HUDEP-2 (cell line): ENCODE results near the gene EPHB2.

ENCODE experiments used
- DNase-seq, 76 experiments: peaks; one replicate each; lab custom pipeline; 2025; ENCODE audit not compliant: unreplicated experiment in 76 of 76; lab: John Stamatoyannopoulos, UW

The EPHB2 gene

GRCh38 chr1:22795366-22795714 lies 84.7 kb downstream of the EPHB2 start:
- no peak for DNase-seq

DNA sequence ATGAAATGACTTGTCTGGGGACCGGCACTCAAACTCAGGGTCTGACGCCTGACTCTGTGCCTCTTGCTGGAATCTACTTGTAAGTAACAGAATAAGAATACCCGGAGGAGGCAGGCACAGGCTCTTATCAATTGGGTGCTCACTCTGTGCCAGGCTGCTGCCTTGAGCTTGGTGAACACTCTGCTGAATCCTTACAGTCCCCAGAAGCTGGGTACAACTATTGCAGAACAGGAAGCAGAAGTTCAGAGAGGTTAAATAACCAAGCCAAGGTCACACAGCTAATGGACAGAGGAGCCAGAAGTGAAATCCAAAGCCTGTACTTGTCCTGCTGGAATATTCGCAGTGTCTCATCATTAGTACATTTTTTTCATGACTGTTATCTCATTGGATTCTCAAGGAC lies 86.0 kb downstream of the EPHB2 start:
- no peak for DNase-seq

GRCh38 chr1:22798083-22798482 lies 87.4 kb downstream of the EPHB2 start:
- DNase-seq, result no peak

DNA sequence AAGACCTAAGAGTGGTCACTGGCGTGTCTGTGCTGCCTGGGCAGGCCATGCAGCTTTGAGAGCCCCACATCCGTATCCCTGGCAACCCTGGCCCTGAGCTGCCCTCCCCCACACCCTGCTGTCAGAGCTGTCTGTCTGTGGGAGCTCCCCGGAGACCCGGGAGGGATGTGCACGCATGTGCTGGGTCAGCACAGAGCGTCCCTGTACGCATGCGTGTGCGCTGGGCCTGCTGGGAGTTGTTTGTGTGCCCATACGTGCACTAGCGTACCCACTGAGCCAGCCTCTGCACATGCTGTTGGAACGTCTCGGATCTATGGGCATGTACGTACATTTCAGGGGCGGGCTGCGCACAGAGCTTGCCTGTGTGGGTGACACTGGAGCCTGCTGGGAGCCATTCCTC lies 89.3 kb downstream of the EPHB2 start:
- DNase-seq, result no peak

DNA sequence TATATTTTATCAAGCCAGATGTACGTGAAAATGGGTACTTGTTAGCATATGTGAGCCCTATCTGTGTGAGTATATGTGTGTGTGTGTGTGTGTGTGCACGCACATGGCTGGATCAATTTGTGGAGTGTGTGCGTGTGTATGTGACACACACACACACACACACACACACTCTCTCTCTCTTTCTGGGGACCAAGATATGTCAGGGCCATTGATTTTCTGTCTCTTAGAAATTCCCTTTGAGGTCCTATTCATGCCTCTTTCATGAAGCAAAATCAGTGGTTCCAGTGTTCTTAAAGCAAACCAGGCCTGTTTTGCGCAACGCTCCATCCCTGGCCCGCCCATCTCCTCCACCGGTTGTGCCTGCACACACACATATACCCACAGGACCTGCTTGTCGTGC lies 90.0 kb downstream of the EPHB2 start:
- DNase-seq, result no peak

- no peak for DNase-seq
Measured at GRCh38 chr1:22801347-22801746, 90.7 kb downstream of the EPHB2 start.

DNA sequence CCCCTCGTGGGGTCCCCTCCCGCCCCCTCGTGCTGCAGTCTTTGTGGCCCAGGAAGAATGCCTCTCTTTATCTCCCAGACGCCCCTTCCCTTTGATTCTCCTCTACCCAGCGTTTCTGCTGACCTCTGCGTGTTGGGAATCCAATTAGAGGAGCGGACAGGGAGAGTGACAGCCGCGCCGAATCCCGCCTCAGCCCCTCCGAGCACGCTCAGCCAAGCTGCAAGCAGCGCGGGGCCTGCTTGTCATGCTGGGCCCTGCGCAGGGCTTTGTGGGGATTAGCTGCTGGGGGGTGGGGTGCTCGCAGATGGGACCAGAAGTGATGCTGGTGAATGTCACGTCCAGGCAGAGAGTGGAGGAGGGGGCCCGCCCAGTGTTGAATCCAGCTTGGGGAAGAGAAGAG lies 91.1 kb downstream of the EPHB2 start:
- no peak for DNase-seq

GRCh38 chr1:22803833-22804232 lies 93.2 kb downstream of the EPHB2 start:
- no peak for DNase-seq

- DNase-seq, result no peak
Measured at GRCh38 chr1:22804406-22804805, 93.8 kb downstream of the EPHB2 start.

DNA sequence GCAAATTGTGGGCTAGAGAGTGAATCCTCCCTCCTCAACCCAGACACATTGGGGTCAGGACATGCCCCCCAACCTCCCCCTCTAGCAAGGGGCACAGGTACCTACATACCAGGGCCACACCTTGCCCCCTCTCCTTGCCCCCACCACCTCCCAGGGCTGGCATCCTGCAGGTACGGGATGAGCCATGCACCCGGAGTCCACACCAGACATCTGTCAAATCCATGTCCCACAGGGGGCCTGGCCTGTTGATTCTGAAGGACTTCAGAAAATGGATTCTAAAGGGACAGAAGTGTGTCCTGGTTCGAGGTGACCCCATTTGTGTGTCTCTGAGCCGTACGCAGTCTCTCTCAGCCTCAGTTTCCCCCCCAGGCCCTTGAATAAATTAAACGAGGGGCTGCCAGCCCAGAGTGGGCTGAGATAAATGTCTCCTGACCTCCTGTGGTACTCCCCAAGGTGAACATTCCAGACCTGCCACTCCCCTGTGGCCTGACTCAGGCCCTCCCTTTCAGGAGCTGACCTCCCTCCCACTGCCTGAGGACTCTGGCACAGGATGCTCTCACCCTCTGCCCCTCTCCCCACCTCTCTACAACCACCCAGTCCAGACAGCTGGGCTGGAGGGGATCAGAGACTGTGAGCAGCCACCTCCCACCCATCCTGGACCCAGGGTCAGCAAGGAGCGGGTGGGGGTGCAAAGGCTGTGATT lies 94.5 kb downstream of the EPHB2 start:
- no peak for DNase-seq

DNA sequence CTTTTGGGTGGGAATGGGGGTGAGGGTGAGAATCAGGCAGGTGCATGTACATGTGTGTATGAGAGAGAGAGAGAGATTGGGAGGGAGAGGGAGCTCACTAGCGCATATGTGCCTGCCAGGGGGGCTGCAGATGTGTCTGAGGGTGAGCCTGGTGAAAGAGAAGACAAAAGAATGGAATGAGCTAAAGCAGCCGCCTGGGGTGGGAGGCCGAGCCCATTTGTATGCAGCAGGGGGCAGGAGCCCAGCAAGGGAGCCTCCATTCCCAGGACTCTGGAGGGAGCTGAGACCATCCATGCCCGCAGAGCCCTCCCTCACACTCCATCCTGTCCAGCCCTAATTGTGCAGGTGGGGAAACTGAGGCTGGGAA lies 95.0 kb downstream of the EPHB2 start:
- DNase-seq, result no peak

DNA sequence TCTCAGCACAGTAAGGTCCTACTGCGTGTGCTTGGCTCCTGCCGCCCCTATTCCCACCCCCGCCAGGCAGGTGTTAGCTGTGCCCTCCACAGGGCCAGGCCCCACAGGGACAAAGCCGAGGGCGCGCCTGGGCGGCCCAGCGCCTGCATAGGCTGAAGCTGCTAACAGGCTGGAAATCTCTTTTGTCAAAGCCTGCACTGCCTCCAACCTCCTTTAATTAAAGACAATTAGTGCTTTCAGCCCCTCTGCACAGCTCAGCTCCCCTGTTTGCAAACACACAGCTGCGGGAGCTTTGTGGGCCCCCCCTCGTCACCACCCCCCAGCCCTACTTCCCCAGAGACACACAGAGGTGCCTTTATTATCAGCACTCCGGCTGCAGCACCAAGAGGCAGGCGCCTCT lies 95.9 kb downstream of the EPHB2 start:
- no peak for DNase-seq

DNA sequence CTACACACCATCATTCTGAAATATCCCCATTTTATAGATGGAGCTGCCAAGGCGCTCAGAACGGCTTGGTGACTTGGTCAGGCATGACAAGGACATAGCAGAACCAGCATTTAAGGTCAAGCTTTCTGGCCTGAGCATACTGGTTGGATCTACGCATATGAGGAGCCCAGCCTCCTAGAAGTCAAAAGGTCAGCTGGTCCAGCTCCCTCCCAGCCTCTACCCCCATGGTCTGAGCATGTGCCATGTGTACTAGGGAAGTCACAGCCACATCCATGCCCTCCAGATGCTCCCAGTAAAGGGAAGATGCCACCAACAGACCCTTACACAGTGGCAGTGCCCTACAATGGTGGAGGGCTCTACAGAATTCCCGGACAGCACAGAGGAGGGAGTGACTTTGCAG lies 96.7 kb downstream of the EPHB2 start:
- no peak for DNase-seq

DNA sequence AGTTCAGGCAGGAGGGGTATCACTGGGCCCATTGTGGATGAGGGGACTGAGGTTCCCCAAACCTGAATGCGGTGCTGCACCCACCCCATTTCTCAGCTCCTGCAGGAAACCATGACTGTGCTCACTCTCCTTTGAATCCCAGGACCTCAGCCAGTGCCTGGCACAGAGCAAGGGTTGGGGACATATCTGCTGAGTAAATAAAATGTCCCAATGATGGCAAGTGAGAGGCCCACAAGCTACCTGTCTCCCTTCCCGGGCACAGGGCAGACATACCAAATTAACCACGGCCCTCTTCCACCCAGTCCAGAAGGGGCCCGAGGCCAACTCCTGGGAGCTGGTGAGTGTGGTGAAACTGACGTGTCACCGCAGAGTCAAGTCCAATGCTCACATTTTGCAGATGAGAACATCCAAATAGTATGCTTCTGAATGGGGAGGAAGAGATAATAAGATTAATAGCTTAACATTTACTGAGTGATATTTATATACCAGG lies 97.6 kb downstream of the EPHB2 start:
- DNase-seq, result no peak

- no peak for DNase-seq
Measured at GRCh38 chr1:22808676-22809483, 98.2 kb downstream of the EPHB2 start.

DNA sequence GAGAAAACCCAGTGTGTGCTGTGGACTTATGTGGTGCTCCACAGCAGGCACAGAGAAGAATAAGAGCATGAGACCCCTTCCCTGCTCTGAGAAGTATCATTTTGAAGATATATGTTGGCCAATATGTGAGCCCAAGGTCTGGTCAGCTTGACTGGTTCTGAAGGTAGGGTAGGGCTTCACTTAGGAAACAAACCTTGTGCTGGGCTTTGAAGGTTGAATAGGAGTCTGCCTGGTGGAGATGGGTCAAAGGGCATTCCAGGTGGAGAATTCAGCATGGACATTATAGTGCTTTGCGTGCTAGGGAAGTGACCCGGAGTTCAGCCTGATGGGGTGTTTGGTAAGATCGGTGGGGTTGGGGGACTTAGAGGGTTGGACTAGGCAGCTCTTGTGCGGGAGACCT lies 99.1 kb downstream of the EPHB2 start:
- no peak for DNase-seq

DNA sequence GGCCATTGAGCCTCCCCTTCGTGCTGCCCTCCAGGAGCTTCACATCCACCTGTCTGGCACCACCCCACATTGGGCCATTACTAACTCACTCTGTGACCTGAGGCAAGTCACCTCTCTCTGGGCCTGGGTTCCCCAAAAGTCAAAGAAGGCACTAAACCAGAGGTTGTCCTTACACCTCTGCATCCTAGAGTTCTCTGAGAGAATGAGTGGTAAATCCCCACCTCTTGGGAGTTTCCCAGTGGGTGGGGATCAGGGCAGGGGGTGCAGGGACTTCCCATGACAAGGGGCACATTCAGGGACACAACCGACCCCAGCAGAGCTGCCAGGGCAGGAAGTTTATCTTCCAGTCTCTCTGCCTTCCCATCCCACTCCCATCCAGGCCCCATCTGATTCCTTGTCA lies 99.7 kb downstream of the EPHB2 start:
- DNase-seq, result no peak

GRCh38 chr1:22812092-22812880 lies 101.6 kb downstream of the EPHB2 start:
- DNase-seq, result no peak

GRCh38 chr1:22812993-22813790 lies 102.6 kb downstream of the EPHB2 start:
- DNase-seq, result no peak

- no peak for DNase-seq
Measured at GRCh38 chr1:22814176-22815042, 103.8 kb downstream of the EPHB2 start.
